ENCODE results near the gene GNAI3.

GNAI3 gene

DNA sequence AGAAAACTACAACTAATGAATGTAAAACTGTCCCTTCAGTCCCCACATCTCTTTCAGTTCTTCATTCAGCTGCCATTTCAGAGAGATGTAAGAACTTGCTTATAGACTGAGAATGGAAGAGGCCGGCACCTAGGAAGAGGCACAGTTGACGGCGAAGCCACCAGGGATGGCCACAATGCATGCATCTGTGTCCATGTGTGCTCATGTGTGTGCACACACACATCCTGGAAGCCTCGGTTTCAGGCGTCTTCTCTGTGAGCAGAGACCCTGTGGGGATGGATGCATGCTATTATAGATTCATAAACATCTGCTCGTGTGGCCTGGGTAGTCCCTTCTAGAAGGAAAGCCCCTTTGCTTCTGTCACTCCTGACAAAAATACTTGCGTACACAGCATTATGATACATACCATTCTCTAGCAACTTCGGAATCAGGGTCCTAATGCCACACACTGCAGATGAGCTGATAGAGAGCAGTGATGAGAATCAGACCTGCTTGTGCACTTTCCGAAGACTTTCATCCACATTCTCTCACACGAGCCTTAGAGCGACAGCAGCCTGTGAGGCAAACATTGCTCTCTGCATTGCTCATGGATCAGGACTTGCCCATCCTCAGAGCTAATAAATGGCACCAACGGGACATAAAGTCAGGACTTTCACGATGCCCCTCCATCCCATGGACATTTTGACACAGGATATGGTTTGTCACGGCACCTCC is 21.2 kb upstream of the GNAI3 start:
- DNase-seq, result no peak

DNA sequence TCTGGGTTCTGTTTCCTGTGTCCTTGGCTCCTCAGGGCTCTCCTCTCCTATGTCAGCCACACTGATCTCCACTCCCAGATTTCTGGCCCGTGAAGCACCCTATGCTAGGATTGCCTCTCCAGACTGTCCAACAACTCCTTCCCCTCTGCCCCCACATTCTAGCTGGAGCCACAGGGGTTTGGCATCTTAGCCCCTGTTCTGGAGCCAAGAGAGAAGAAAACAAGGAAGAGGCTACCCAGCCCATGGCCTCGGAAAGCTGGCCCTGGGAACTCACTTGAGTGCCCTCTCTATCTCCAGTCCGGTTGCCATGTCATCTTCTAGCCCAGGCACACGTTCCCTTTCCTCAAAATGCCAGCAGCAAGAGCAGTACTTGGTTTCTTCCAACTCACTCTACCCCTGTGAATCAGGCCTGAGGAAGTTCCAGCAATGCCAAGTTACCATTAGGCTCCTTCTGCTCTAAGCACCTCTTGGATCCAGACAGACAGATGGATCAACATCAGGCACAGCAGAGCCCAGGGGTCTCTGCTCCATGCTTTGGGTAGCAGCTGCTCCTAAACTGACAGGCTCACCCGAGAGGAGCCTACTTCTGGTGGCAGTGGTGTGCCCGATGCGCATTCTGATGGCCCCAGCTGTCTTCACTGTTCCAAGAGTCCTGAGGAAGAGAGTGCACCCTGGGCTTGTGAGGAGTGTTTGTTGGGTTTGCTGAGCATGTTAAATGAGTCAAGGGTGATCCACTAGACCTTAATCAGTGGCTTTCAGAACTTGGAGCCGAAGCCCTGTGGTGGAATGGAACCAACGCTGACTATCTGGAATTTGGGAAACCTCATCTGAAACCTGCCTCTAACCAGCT is 20.3 kb upstream of the GNAI3 start:
- no peak for DNase-seq

DNA sequence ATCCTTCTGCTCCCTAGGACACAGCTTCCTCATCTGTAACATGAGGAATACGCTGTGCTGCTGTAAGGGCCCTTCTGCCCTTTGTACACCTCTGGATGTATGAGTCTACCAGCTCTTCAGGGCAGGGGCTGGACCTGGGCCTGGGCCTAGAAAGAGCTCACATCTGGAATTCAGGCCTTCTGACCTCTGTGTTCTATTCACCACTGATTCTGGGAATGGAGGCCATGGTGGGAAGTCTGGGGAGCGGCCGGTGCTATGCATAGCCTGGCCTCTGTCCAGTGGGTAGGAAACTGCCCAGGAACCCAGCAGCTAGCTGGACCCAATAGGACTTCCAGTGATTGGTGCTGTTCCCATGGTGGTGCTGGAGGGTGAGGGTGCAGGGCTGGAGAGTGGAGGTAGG is 19.7 kb upstream of the GNAI3 start:
- DNase-seq, result no peak

DNA sequence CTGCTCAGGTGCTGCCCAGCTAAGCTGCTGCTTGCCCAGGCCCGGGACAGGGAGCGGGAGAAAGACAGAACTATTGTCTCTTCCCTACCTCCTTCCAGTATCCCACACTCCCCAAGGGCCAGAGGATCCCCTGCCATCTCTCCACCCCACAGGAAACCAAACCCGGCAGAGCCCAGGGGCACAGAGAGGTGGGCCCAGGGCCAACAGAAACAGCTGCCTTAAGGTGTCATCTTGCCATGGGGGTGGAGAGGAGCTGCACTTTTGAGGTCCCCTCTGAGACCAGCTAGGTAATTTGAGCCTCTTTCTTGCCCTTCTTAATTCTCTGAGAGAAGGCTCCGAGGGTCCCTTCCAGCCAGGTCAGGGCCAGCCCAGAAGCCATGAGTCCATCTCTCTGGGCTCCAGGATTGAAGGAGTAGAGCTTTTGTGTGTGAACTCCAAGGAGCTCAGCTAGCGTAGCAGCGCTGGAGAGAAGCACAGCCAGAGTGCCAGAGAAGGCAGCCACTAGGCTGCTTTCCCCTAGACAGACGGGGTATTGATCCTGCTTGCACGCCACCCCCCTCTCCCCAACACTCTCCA is 18.4 kb upstream of the GNAI3 start:
- no peak for DNase-seq

DNA sequence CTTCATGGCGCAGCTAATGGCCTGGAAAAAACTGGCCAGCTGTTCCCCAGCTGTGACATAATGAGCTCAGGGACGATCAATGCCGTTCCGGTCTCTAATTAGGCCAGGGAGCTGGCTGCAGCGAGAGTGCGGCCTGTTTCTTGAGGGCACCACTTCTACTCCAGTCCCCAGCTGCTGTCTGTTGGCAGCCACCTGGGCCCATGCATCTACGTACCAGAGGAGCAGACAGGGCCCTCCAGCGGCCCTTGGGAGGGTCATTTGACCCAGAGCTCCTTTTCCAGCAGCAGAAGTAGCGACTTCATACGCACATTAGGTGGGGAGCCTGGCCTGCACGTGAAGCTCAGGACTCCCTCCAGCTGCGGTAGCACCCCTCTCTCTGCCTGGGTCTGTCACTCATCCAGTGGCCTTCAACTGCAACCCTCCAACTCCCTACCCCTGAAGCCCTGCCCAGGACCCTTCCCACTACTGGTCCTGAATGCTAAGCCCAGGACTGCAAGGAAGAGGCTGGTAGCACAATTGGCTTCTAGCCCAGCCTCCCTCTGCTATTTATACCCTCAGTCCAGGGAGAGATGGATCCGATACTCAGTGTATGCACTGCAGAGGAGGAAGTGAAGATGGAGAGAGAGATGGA is 17.8 kb upstream of the GNAI3 start:
- no peak for DNase-seq

DNA sequence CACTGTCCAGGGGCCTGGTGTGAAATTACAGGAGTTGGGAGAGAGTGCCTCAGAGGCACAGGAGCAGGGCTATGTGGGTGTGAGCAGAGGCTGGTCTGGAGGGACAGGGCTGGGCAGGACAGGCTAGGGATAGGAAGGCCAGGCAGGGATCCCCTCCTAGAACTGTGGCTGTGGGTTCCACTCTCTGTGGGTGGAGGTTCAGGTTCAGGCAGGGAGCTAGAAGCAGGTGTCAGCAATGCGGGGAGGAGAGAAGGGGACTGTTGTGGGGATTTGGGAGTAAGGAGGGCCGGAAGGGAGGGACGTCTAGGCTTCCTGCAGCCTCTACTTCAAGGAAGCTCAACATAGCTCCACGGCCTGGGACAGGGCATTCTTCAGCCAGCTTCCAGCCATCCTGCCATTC is 17.0 kb upstream of the GNAI3 start:
- no peak for DNase-seq

DNA sequence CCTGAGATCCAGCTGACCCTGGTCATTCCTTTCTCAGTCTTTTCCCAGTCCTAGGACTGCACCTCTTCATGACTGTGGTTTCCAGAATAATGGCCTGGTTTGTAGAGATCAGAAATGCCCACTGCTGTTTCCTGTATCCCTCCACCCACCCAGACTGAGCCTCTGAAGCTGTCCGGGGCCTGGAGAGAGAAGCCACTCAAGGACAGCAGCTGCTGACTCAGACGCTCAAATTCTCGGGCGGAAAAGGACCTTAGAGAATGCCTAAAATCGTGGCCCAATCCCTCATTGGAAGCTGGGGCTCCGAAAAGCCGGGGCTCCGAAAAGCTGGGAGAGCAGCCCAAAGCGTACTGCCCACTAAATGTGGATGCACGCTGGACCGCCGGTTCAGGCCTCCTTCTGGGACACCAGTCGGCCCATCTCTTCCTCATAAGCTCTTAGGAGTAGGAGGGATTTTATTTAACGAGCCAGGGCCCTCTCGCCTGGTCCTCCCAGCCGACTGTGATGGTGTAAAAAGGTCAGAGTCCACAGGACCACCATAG is 16.5 kb upstream of the GNAI3 start:
- no peak for DNase-seq

DNA sequence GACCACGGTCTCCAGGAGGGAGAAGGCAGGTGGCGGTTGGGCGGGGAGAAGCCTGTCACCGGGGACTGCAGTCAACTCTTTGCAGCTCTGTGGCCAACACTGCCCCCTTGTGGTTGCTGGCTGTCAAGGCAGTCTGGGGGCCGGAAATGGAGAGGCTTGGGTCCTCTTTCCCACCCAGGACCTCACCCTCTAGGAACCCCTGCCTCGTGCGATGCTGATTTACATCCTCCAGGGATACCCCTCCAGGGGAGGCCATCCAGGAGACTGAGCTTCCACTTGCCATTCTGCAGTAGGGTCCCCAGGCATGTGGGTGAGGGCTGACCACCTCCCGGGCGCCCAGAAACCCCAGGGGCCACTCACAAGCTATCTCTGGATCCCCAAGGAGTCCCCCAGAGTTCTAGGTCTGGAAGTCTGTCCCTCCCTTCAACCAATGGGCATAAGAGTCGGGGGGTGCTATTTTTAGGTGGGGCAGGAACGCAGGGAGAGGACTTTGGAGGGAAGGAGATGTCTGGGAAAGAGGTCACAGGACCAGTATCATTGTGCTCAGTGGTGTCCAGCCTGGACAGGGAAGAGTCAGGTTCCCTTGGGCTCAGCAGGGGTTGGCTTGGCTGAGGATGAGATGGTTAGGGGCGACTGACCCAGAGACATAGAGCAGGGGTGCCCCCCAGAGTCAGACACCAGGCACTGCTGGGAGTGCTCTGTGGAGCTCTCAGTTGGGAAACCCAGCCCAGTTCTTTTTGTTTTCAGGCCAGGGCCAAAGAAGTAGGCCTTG is 15.9 kb upstream of the GNAI3 start:
- peak; percentile 33 for DNase-seq

DNA sequence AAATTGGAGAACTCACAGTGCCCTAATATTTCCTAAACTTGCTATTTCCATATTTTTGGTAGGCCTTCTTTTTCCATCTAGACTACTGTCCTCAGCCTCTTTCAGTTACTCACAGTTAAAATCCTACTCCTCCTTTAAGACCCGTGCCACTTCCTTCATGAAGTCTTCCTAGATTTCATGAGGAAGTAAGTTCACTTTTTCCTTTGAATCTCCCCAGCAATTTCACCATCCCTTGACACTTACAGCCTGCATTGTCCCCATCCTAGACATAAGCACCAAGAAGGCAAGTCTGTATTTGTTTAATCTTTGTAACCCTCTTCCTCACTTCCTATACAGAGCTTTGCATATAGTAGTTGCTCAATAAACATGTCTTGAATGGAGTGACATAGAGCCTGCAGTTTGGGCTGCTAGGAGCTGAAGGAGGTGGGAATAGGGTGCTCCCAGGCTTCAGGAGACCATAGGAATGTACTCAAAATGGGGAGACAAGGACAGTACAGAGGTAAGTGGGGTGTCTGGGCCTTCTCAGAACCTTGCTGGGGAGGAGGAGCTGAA is 14.0 kb upstream of the GNAI3 start:
- no peak for DNase-seq

DNA sequence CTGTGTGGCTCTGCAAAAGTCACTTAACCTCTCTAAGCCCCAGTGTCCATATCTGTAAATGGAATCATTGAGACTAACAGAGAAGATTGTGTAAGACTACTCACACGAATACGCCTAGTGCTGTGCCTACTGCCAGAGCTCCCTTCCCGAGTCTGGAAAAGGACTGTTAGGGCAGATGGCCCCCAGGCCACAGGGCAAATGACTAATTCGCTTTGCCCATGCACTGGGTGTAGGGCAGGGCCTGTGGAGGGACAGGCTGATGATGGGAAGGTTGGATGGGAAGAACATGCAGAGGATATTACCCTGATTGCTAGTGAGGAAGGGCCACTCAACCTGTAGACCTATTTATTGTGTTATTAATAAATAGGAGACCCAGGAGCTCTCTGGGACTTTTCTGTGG is 12.9 kb upstream of the GNAI3 start:
- no peak for DNase-seq

DNA sequence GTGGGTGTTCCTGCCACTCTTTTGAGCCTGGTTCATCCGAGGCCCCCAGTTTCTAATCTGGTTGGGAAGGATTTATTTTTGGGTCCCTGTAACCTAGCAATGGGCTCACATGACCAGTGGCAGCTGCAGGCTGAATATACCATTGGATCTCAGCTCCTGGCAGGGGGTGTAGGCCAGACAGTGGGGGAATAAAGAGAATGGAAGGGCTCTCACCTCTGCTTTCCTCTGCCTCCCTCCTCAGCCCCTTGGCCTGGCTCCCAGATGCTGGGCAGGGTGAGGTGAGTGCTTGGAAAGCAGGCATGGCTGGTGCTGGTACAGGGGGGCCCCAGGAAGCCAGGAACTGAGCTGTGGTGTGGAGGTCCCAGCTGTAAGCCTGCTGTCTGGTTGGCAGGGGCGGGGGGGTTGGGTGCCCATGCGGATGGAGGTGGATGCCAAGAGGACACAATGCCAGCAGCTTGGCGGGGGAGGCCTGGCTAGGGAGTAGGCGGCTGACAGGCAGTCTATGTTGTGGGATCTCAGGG is 12.4 kb upstream of the GNAI3 start:
- DNase-seq, result no peak

DNA sequence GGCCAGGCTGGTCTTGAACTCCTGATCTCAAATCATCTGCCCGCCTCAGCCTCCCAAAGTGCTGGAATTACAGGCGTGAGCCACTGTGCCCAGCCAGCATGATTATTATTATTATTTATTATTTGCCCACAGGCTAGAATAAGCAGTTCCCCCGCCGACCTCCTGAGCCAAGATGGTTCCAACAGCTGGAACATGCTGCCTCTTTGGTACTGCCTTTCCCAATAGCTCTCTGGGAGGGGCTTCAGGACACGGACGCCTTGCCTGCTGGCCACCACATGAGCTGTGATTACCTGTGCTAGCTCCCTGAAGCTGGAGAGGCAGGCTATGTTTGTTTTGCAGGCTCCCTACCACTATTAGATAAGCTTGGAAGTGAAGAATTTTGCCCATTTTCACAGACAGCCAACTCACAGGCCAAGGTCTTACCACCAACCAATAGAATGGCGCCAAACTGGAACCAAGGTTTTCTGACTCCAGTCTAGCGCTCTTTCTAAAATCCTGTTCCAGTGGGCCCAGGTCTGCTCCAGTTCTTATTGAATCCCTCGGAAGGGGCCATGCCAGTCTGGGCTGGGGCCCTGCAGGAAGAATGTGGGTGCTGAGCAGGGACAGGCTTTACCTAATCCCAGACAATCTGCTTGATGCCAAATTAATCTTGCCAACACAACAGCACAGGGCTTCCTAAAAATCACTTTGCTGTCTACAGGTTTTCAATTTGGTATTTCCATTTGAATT is 10.8 kb upstream of the GNAI3 start:
- no peak for DNase-seq

DNA sequence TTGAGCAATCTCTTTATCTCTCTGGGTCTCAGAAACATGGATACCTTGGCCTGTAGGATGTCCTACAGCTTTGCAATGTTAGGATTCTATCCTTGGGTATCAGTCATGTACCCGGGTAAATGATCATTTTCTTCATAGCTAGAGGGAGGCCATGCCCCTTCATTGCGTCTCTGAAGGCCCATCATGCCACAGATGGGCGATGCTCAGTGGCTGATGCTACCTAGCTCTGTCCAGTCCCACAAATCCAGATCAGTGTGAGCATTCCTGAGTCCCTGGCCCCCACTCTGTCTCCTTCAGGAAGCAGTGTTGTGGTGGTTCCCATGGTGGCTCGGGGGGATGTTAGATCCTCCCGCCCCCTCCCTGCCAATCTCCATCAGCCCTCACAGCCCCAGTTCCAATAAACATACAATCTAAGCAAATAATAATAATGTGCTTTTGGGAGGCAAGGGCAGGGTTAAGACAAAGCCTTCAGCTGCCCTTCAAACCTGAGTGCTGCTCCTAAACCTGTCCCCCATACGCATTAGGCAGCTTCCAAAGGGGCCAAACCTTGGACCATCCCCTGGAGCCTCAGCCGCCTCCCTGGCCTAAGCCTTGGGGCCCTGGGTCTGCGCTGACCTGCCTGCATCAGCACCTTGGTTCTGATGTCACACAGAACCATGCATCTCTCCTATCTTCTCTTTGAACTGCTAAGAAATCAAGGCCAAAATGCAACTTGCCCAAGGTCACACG is 9.4 kb upstream of the GNAI3 start:
- DNase-seq, result no peak

DNA sequence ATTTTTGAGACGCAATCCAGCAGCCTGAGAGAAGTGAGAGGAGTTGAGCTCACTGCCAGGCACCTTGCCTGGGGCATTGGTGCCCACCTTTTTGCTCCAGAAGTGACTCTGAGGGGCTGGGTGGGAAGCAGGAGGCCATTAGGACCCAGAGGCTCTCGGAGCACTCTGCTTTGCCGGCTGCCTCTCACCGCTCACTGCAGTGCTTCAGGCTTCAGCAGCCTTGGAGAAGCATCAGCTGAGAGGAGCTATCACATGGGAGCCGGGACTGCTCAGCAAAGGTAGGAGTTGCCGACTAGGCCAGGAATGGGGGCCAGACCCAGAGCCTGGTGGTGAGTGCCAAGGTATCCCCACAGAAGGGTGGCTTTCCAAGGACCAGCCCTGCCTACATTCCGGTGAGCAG is 8.7 kb upstream of the GNAI3 start, which contains the start of gene GPR61:
Gene GPR61, plus strand, starts transcription at position 197 of the 400 bp plus-strand sequence. CDS start 3,151 bp downstream, outside the sequence.
- DNase-seq, result no peak

DNA sequence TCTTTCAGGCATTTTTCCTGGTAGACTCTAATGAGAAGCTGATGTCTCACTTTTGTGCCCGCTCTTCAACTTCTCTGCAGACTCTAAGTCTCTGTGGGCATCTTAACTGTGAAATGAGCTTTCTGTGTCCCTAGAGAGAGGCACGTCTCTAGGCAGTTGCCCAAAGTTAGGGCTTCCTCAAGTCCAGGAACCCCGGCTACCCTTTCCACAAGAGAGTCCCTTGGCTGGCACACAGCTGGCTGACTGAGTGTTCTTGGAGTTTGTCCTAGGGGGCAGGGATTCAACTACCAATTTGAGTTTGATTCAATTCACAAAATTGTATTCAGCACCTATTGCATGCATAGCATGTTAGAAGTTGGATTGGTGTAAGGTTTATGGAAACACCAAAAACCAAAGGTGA is 7.3 kb upstream of the GNAI3 start:
- no peak for DNase-seq

DNA sequence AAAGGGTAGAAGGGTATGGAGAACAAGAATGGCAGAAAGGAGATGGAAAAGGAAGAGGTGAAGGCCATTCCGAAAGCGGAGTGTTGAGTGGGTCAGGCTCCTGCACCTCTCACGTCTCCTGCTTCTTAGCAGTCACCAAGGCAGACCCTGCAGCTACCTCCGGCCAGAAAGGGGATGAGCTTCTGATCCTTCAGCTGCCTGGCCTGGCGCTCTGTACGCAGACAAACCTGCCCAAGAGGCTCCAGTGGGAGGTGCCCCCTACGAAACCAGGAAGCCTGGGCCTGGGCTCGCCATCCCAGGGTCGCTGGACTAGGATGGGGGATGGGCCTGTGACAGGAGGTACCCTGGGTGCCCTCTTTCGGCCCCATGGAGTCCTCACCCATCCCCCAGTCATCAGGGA is 5.8 kb upstream of the GNAI3 start:
- DNase-seq, result no peak

DNA sequence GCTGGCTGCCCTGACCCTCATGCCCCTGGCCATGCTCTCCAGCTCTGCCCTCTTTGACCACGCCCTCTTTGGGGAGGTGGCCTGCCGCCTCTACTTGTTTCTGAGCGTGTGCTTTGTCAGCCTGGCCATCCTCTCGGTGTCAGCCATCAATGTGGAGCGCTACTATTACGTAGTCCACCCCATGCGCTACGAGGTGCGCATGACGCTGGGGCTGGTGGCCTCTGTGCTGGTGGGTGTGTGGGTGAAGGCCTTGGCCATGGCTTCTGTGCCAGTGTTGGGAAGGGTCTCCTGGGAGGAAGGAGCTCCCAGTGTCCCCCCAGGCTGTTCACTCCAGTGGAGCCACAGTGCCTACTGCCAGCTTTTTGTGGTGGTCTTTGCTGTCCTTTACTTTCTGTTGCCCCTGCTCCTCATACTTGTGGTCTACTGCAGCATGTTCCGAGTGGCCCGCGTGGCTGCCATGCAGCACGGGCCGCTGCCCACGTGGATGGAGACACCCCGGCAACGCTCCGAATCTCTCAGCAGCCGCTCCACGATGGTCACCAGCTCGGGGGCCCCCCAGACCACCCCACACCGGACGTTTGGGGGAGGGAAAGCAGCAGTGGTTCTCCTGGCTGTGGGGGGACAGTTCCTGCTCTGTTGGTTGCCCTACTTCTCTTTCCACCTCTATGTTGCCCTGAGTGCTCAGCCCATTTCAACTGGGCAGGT is 5.0 kb upstream of the GNAI3 start:
- no peak for DNase-seq

DNA sequence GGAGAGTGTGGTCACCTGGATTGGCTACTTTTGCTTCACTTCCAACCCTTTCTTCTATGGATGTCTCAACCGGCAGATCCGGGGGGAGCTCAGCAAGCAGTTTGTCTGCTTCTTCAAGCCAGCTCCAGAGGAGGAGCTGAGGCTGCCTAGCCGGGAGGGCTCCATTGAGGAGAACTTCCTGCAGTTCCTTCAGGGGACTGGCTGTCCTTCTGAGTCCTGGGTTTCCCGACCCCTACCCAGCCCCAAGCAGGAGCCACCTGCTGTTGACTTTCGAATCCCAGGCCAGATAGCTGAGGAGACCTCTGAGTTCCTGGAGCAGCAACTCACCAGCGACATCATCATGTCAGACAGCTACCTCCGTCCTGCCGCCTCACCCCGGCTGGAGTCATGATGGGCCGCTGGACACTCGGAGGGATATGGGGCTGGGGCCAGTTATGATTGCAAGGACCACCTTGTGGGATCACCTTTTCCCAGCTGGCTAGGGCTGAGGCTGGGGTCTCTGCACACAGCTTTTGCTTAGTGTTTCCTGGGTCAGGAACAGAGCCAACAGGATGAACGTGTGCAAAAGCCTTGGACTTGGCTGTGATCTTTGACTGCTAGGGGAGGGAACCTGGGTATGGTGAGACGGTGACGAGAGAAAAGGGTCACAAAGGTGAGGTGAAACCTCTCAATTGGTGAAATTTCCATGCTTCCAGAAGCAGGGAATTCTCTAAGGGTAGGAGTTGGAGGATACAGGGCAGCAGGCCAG is 4.3 kb upstream of the GNAI3 start:
- DNase-seq, result no peak

Data from KG1 (cell line).